ENCODE data around the gene UTF1. TPM values are rescaled to one million over a fixed set of nuclear protein-coding genes. Genes with fewer than 3 reads are reported as not detected.

UTF1 gene
- total and polyA plus RNA-seq, 8 donors: not detected

GRCh38 chr10:133183646-133184378, 46.2 kb upstream of the UTF1 start:
- Histone ChIP-seq H3K27ac (no peak overlapping the region), H3K9me3 (no peaks in the 10 kb centered on the region), H3K4me3 (no peak overlapping the region), H3K27me3 (peaks cover 0 to 3% (median 0%) of the 10 kb centered on the region in 4 donors), H3K36me3 (no peaks in the 10 kb centered on the region), H3K4me1 (no peaks in the 10 kb centered on the region)
- WGBS, 2 donors: 61 to 72% methylated on average over 21 of the region's 21 CpGs
- intact Hi-C loops (cut with DNase I): no loop called here
- ATAC-seq (no peak), DNase-seq (no peak), FAIRE-seq (no peak)
- TF ChIP-seq CTCF (IDR thresholded peaks at IDR 0.05): no peak

DNA sequence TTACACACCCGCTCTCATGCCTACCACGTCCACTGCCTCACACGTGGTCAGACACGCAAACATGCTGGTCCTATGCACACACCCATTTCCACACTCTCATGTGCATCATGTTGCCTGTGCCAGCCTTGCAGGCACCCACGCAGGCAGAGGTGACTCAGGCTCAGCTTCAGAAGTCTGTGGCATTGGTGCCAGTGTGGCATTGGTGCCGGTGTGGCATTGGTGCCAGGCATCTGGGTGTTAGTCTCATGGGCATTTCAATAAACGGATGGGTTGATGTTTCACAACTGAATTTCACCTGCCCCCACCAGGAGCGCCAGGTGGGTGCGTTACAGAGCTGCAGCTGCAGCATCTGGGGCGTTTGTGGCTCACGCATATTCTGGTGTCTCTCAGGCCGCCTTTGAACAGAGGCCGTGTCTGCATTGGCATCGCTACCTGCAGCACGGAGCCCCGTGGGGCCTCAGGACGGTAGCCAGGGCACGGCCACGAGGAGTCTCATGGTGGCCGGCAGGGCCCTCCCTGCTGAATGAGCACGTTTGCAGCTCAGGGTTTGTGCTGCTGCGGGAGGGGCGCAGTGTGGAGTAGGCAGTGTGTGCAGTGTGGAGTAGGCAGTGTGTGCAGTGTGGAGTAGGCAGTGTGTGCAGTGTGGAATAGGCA, 45.3 kb upstream of the UTF1 start:
- FAIRE-seq (no peak), ATAC-seq (no peak), DNase-seq (no peak)
- no peaks in the 10 kb centered on the region for H3K36me3 ChIP-seq
- no peaks in the 10 kb centered on the region for H3K9me3 ChIP-seq
- no peak for TF ChIP-seq CTCF (IDR thresholded peaks at IDR 0.05)
- H3K4me1 ChIP-seq: no peaks in the 10 kb centered on the region
- no peak overlapping the region for H3K27ac ChIP-seq
- intact Hi-C loops (cut with DNase I): no loop called here
- peaks cover 0 to 3% (median 0%) of the 10 kb centered on the region in 4 donors for H3K27me3 ChIP-seq
- no peak overlapping the region for H3K4me3 ChIP-seq
- WGBS, 2 donors: 69 to 78% methylated on average over 23 of the region's 23 CpGs

- H3K9me3 ChIP-seq: no peaks in the 10 kb centered on the region
- ATAC-seq: no peak
- H3K4me3 ChIP-seq: no peak overlapping the region
- no peak for DNase-seq
- H3K4me1 ChIP-seq: no peaks in the 10 kb centered on the region
- H3K36me3 ChIP-seq: no peaks in the 10 kb centered on the region
- no peak for TF ChIP-seq CTCF (IDR thresholded peaks at IDR 0.05)
- no peak overlapping the region for H3K27ac ChIP-seq
- no peak for FAIRE-seq
- WGBS, 2 donors: 51 to 68% methylated on average over 9 to 11 of the region's 11 CpGs
- intact Hi-C loops (cut with DNase I): no loop called here
- H3K27me3 ChIP-seq: peaks cover 0 to 3% (median 0%) of the 10 kb centered on the region in 4 donors
These were observed 44.6 kb upstream of the UTF1 start for GRCh38 chr10:133185421-133185820.

- intact Hi-C loops (cut with DNase I): no loop called here
- no peak for TF ChIP-seq CTCF (IDR thresholded peaks at IDR 0.05)
- no peak for ATAC-seq
- FAIRE-seq: no peak
- no peaks in the 10 kb centered on the region for H3K9me3 ChIP-seq
- DNase-seq: peak in 2 of 6 donors; percentile 55 to 58
- no peak overlapping the region for H3K4me3 ChIP-seq
- peaks cover 0 to 3% (median 0%) of the 10 kb centered on the region in 4 donors for H3K27me3 ChIP-seq
- WGBS, 2 donors: 42 to 49% methylated on average over 26 to 27 of the region's 27 CpGs
- H3K4me1 ChIP-seq: no peaks in the 10 kb centered on the region
- no peaks in the 10 kb centered on the region for H3K36me3 ChIP-seq
- no peak overlapping the region for H3K27ac ChIP-seq
These were observed 44.1 kb upstream of the UTF1 start for GRCh38 chr10:133185916-133186315.
